ENCODE data around the gene STAB2. TPM values are rescaled to one million over a fixed set of nuclear protein-coding genes. Genes with fewer than 3 reads are reported as not detected.

The STAB2 gene
- total RNA-seq, 1 donor from 2014 or later = 0.03 TPM

DNA sequence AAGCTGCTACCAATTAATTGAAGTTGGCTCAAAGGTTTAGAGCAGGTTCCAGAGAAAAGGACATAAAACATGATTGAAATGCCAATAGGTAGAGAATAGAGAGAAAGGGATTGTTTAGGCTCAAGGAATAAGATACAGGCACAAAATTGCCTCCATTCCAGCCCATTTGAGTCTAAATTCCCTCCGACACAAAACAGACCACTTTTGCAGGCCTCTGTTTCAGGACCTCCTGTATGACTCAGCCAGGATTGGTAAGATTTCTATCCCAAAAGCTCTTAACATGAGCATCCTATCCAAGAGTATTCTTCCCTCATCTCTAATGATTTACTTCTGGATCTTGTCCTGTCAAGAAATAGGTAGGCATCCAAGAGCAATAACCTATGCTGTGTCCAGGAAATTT, 123.5 kb downstream of the STAB2 start:
- intact Hi-C loops (cut with micrococcal nuclease) = no loop called here
- Histone ChIP-seq H3K4me1 (peaks cover 11% of the 10 kb centered on the region), H3K27me3 (ENCODE audit: low read depth) (peaks cover 8% of the 10 kb centered on the region), H3K36me3 (no peaks in the 10 kb centered on the region), H3K9me3 (replicated peaks) (no peaks in the 10 kb centered on the region), H3K4me3 (no peak overlapping the region), H3K27ac (replicated peaks) (no peak overlapping the region)
- TF ChIP-seq, protein P1, sequence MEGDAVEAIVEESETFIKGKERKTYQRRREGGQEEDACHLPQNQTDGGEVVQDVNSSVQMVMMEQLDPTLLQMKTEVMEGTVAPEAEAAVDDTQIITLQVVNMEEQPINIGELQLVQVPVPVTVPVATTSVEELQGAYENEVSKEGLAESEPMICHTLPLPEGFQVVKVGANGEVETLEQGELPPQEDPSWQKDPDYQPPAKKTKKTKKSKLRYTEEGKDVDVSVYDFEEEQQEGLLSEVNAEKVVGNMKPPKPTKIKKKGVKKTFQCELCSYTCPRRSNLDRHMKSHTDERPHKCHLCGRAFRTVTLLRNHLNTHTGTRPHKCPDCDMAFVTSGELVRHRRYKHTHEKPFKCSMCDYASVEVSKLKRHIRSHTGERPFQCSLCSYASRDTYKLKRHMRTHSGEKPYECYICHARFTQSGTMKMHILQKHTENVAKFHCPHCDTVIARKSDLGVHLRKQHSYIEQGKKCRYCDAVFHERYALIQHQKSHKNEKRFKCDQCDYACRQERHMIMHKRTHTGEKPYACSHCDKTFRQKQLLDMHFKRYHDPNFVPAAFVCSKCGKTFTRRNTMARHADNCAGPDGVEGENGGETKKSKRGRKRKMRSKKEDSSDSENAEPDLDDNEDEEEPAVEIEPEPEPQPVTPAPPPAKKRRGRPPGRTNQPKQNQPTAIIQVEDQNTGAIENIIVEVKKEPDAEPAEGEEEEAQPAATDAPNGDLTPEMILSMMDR (IDR thresholded peaks at IDR 0.05; ENCODE audit: borderline replicate concordance) = no peak
- no peak for DNase-seq

DNA sequence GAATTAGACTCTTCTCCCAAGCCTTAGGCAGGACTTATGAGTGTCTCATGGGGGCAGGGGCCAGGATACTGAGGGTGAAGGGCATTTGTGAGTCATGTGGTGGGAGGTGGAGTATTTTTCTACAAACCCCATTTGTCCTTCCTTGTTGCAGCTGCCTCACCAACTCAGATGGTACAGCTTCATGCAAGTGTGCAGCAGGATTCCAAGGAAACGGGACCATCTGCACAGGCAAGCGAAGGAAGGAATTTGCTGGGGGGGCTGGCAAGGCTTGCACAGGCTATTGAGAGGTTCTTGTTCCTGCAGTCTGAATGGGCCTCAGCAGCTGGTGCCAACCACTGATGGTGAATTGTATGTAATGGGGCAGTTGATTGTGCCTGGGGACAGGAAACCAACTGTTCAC, 125.1 kb downstream of the STAB2 start:
- intact Hi-C loops (cut with micrococcal nuclease) = no loop called here
- Histone ChIP-seq H3K4me3 (no peak overlapping the region), H3K27me3 (ENCODE audit: low read depth) (no peaks in the 10 kb centered on the region), H3K36me3 (no peaks in the 10 kb centered on the region), H3K27ac (replicated peaks) (no peak overlapping the region), H3K4me1 (peaks cover 11% of the 10 kb centered on the region), H3K9me3 (replicated peaks) (no peaks in the 10 kb centered on the region)
- TF ChIP-seq, protein P1 (IDR thresholded peaks at IDR 0.05; ENCODE audit: borderline replicate concordance) = no peak
- DNase-seq = no peak

- TF ChIP-seq, protein P1 (IDR thresholded peaks at IDR 0.05; ENCODE audit: borderline replicate concordance) = no peak
- Histone ChIP-seq H3K27me3 (ENCODE audit: low read depth) (no peaks in the 10 kb centered on the region), H3K36me3 (no peaks in the 10 kb centered on the region), H3K27ac (replicated peaks) (no peak overlapping the region), H3K4me3 (no peak overlapping the region), H3K9me3 (replicated peaks) (no peaks in the 10 kb centered on the region), H3K4me1 (peaks cover 11% of the 10 kb centered on the region)
- DNase-seq = no peak
- intact Hi-C loops (cut with micrococcal nuclease) = no loop called here
These were observed 128.4 kb downstream of the STAB2 start for GRCh38 chr12:103715494-103715893.

GRCh38 chr12:103716517-103717196, 129.6 kb downstream of the STAB2 start:
- H3K4me3 ChIP-seq = no peak overlapping the region
- TF ChIP-seq, protein P1 (IDR thresholded peaks at IDR 0.05; ENCODE audit: borderline replicate concordance) = no peak
- intact Hi-C loops (cut with micrococcal nuclease) = no loop called here
- DNase-seq = no peak
- H3K36me3 ChIP-seq = no peaks in the 10 kb centered on the region
- H3K9me3 ChIP-seq (replicated peaks) = no peaks in the 10 kb centered on the region
- H3K27ac ChIP-seq (replicated peaks) = no peak overlapping the region
- H3K27me3 ChIP-seq (ENCODE audit: low read depth) = no peaks in the 10 kb centered on the region
- peaks cover 10% of the 10 kb centered on the region for H3K4me1 ChIP-seq

DNA sequence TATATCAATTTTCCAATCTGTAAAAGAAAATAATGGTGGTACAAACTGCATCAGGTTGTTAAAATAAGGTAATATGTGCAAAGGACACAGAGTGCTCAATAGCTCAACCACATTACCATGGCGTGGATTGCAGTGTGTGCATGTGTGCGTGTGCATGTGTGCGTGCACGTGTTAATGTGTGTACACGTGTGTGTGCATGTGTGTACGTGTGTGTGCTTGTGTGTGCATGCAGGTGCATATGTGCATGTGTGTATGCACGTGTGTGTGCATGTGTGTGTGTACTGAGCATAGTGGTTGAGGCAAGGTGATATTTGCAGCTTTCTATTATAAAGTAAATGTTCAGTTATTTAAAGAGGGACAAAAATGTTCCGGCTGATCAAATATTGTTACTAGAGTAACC, 138.3 kb downstream of the STAB2 start:
- H3K4me3 ChIP-seq = no peak overlapping the region
- H3K27ac ChIP-seq (replicated peaks) = no peak overlapping the region
- H3K27me3 ChIP-seq (ENCODE audit: low read depth) = no peaks in the 10 kb centered on the region
- DNase-seq = no peak
- no peaks in the 10 kb centered on the region for H3K9me3 ChIP-seq (replicated peaks)
- TF ChIP-seq, protein P1 (IDR thresholded peaks at IDR 0.05; ENCODE audit: borderline replicate concordance) = no peak
- H3K36me3 ChIP-seq = no peaks in the 10 kb centered on the region
- no peaks in the 10 kb centered on the region for H3K4me1 ChIP-seq
- intact Hi-C loops (cut with micrococcal nuclease) = no loop called here
